Endothelial cell of umbilical vein (primary cell): Measurements from ENCODE around the gene KRT86. TPM values are rescaled to one million over a fixed set of nuclear protein-coding genes. Genes with fewer than 3 reads are reported as not detected.

Experiments used
- BruUV-seq: library from RNA; stranded (reverse); fragments of 400-500 nt; replicated peaks from 2 replicates; lab custom pipeline; 2021; lab: Mats Ljungman, UMichigan
- CTCF ChIA-PET: fragments of 300-600, 350-600 bp; sonication (Branson Sonifier 250); formaldehyde crosslinking; loops from one replicate; lab custom pipeline; 2021; ENCODE audit warnings: antibody characterized with exemption, inconsistent platforms; lab: Charles Lee
- POLR2A ChIA-PET: fragments of 300-600, 350-600 bp; sonication (Branson Sonifier 250); formaldehyde crosslinking; loops from one replicate; lab custom pipeline; 2021; ENCODE audit warnings: antibody characterized with exemption, inconsistent platforms; lab: Charles Lee
- DNase-seq: peaks from one replicate; pipeline ENCODE4 v3.0.0-alpha.2; 2011; ENCODE audit warnings: low read depth, low spot score
- FAIRE-seq: peaks from 2 replicates; lab custom pipeline; 2011; peaks lifted over from hg19 to GRCh38; lab: Jason Lieb, UNC
- H2AFZ ChIP-seq: 2 replicates; pipeline ENCODE4 v1.6.0; 2012; ENCODE audit warnings: low read depth, low read length, control low read depth, inconsistent platforms
- H3K27ac ChIP-seq: 2 replicates; pipeline ENCODE4 v1.5.1; 2011; ENCODE audit warnings: low read depth, mild to moderate bottlenecking, control low read depth, low read length, moderate library complexity; ENCODE audit not compliant: insufficient read depth
- H3K27me3 ChIP-seq, 2 experiments: 2 replicates each; pipeline versions ENCODE4 v1.6.0 to v1.6.1; 2011; ENCODE audit warnings: low read length in 2 of 2, mixed read lengths in 1 of 2; ENCODE audit not compliant: control insufficient read depth in 2 of 2, insufficient read depth in 2 of 2
- H3K36me3 ChIP-seq, 2 experiments: 2 replicates in 1 of 2; 3 replicates in 1 of 2; pipeline ENCODE4 v1.5.1; 2011; ENCODE audit warnings: low read length in 2 of 2, mild to moderate bottlenecking in 1 of 2, moderate library complexity in 1 of 2; ENCODE audit not compliant: control insufficient read depth in 2 of 2, insufficient read depth in 2 of 2; ENCODE audit errors: extremely low read depth in 1 of 2
- H3K4me1 ChIP-seq: 3 replicates; pipeline ENCODE4 v1.5.1; 2011; ENCODE audit warnings: mild to moderate bottlenecking, low read length; ENCODE audit not compliant: control insufficient read depth, insufficient read depth; ENCODE audit errors: extremely low read depth
- H3K4me2 ChIP-seq: 2 replicates; pipeline ENCODE4 v1.6.1; 2011; ENCODE audit warnings: low read length, control low read depth, mixed read lengths; ENCODE audit not compliant: insufficient read depth
- H3K4me3 ChIP-seq, 3 experiments: fragments of 200-600 bp in 1 of 3; sonication (generic), shearing (Covaris generic) in 1 of 3; replicated peaks in 1 of 3; 2 replicates each; pipeline ENCODE4 v1.5.1; 2011 to 2016; ENCODE audit warnings: control low read depth in 3 of 3, low read length in 3 of 3, mild to moderate bottlenecking in 2 of 3, inconsistent platforms in 1 of 3, low read depth in 1 of 3, moderate library complexity in 1 of 3; ENCODE audit not compliant: insufficient read depth in 1 of 3
- H3K79me2 ChIP-seq: 2 replicates; pipeline ENCODE4 v1.6.0; 2012; ENCODE audit warnings: low read length, inconsistent platforms; ENCODE audit not compliant: control insufficient read depth, insufficient read depth
- H3K9ac ChIP-seq: replicated peaks from 2 replicates; pipeline ENCODE3; 2011; ENCODE audit warnings: low read length, control low read depth; ENCODE audit not compliant: insufficient read depth; ENCODE audit errors: extremely low read depth
- H3K9me1 ChIP-seq: replicated peaks from 3 replicates; pipeline ENCODE4 v1.6.0; 2011; ENCODE audit warnings: mild to moderate bottlenecking, low read length; ENCODE audit not compliant: control insufficient read depth, insufficient read depth; ENCODE audit errors: extremely low read depth
- H3K9me3 ChIP-seq: replicated peaks from 2 replicates; pipeline ENCODE4 v1.5.1; 2012; ENCODE audit warnings: low read length, inconsistent platforms; ENCODE audit not compliant: control insufficient read depth, insufficient read depth
- H4K20me1 ChIP-seq: replicated peaks from 2 replicates; pipeline ENCODE3; 2011; ENCODE audit warnings: mild to moderate bottlenecking, low read length; ENCODE audit not compliant: control insufficient read depth, insufficient read depth; ENCODE audit errors: extremely low read depth
- EZH2 ChIP-seq: IDR thresholded peaks from 2 replicates; pipeline ENCODE4 v1.6.1; 2012; ENCODE audit warnings: borderline replicate concordance, low read depth, mild to moderate bottlenecking, moderate library complexity, low read length, inconsistent platforms; ENCODE audit not compliant: severe bottlenecking
- FOS ChIP-seq: IDR thresholded peaks from 2 replicates; pipeline ENCODE4 v1.6.1; 2011; ENCODE audit warnings: mild to moderate bottlenecking, low read length, moderate library complexity, borderline replicate concordance; ENCODE audit not compliant: insufficient read depth
- MYC ChIP-seq: IDR thresholded peaks from one replicate; pipeline ENCODE4 v1.6.1; 2011; ENCODE audit warnings: mild to moderate bottlenecking, low read depth, low read length
- POLR2A ChIP-seq: IDR thresholded peaks from 2 replicates; pipeline ENCODE4 v1.6.1; 2012; ENCODE audit warnings: low read depth, mild to moderate bottlenecking, control low read depth, low read length
- dilution Hi-C: fragments of 300-500 bp; cut with MboI; formaldehyde crosslinking; loops from one replicate; pipeline ENCODE4 v1.15.0; 2019; ENCODE audit warnings: low sequenced_read_pairs; ENCODE audit not compliant: extremely low pct_ligation_motif_present
- intact Hi-C: fragments of 100-400 bp; cut with micrococcal nuclease; formaldehyde crosslinking; loops from one replicate; pipeline ENCODE4 v1.10.0; 2022
- polyA plus RNA-seq, 4 experiments: library from polyadenylated mRNA; depleted of rRNA in 3 of 4; stranded (reverse) in 3 of 4; unstranded in 1 of 4; fragments of >200 nt; gene quantifications; 2 replicates each; pipeline versions ENCODE4 v1.2.1 to v1.2.3, GENCODE V29; 2011 to 2012; ENCODE audit warnings: missing spikeins in 1 of 4
- total RNA-seq: library from RNA; stranded (reverse); gene quantifications from 2 replicates; pipeline ENCODE4 v1.2.3, GENCODE V29; 2021

The KRT86 gene
- total and polyA plus RNA-seq, 2 donors (not counting 3 experiments of a cell fraction or from before 2014, with no cell fraction given) = not detected

- POLR2A ChIA-PET = no interaction called here
- intact Hi-C loops = no loop called here
- no peaks in the 10 kb centered on the region for H3K9me1 ChIP-seq
- H3K27me3 ChIP-seq = peaks cover 18 to 20% of the 10 kb centered on the region in 2 experiments
- no peak overlapping the region for H2AFZ ChIP-seq
- no peak overlapping the region for H3K27ac ChIP-seq
- TF ChIP-seq MYC (no peak), EZH2 (no peak)
- no peak overlapping the region for H3K9ac ChIP-seq
- no peaks in the 10 kb centered on the region for H3K36me3 ChIP-seq
- no peak for FAIRE-seq
- CTCF ChIA-PET = interaction anchor here (1.1 to 2.6 kb wide), 3 partner anchors 9 to 534 kb away, joined by 3 to 24 read pairs (median 5); no protein-coding TSS in a partner anchor
- H3K79me2 ChIP-seq = no peaks in the 10 kb centered on the region
- H3K4me1 ChIP-seq = no peaks in the 10 kb centered on the region
- H4K20me1 ChIP-seq = no peaks in the 10 kb centered on the region
- no TSS peak for BruUV-seq
- DNase-seq = no peak
- H3K4me3 ChIP-seq = no peak overlapping the region
- dilution Hi-C loops = no loop called here
- H3K4me2 ChIP-seq = no peak overlapping the region
- no peaks in the 10 kb centered on the region for H3K9me3 ChIP-seq
Observed at GRCh38 chr12:52336641-52337040, 62.2 kb downstream of the KRT86 start.

GRCh38 chr12:52337054-52337453 lies 62.6 kb downstream of the KRT86 start:
- Histone ChIP-seq H2AFZ (no peak overlapping the region), H3K36me3 (no peaks in the 10 kb centered on the region), H3K4me1 (no peaks in the 10 kb centered on the region), H4K20me1 (no peaks in the 10 kb centered on the region), H3K79me2 (no peaks in the 10 kb centered on the region), H3K4me2 (no peak overlapping the region), H3K9me3 (no peaks in the 10 kb centered on the region), H3K27ac (no peak overlapping the region), H3K4me3 (no peak overlapping the region), H3K9me1 (no peaks in the 10 kb centered on the region), H3K9ac (no peak overlapping the region), H3K27me3 (peaks cover 18 to 20% of the 10 kb centered on the region in 2 experiments)
- peak; percentile 25 for TF ChIP-seq FOS
- TF ChIP-seq POLR2A = no peak
- BruUV-seq = no TSS peak
- dilution Hi-C loops (no loop called here), intact Hi-C loops (no loop called here)
- no peak for DNase-seq
- CTCF ChIA-PET = interaction anchor here (1.1 to 2.6 kb wide), 3 partner anchors 9 to 534 kb away, joined by 3 to 24 read pairs (median 5); no protein-coding TSS in a partner anchor
- no peak for FAIRE-seq
- POLR2A ChIA-PET = no interaction called here
